Activated CD4-positive, alpha-beta memory T cell treated with anti-CD3 and anti-CD28 coated beads for 36 hours (primary cell): ENCODE data around the gene LSM12. TPM values are rescaled to one million over a fixed set of nuclear protein-coding genes. Genes with fewer than 3 reads are reported as not detected.
"Not testable (repeated sequence)": the region's sequence is repeated elsewhere in the genome, so short reads cannot be mapped to it uniquely, and the experiment has no call there.

Experiments
- CTCF ChIA-PET: fragments of 350-600 bp; sonication (Branson Sonifier 250); formaldehyde crosslinking; loops from one replicate; lab custom pipeline; 2021; ENCODE audit warnings: antibody characterized with exemption, inconsistent platforms; lab: Charles Lee
- POLR2A ChIA-PET: fragments of 350-600 bp; sonication (Branson Sonifier 250); formaldehyde crosslinking; loops from one replicate; lab custom pipeline; 2021; ENCODE audit warnings: antibody characterized with exemption; lab: Charles Lee
- DNase-seq: peaks from one replicate; pipeline ENCODE4 v3.0.0-alpha.2; 2020
- H3K27ac Mint-ChIP-seq: one replicate; pipeline ENCODE4 v1.8.0; 2021; ENCODE audit warnings: mixed read lengths
- H3K27me3 Mint-ChIP-seq: one replicate; pipeline ENCODE4 v1.8.0; 2021; ENCODE audit warnings: mixed read lengths
- H3K36me3 Mint-ChIP-seq: one replicate; pipeline ENCODE4 v1.8.0; 2021; ENCODE audit warnings: mixed read lengths
- H3K4me1 Mint-ChIP-seq: one replicate; pipeline ENCODE4 v1.8.0; 2021; ENCODE audit warnings: low read depth, mixed read lengths
- H3K4me3 Mint-ChIP-seq: one replicate; pipeline ENCODE4 v1.8.0; 2021; ENCODE audit warnings: mild to moderate bottlenecking, mixed read lengths
- H3K9me3 Mint-ChIP-seq: one replicate; pipeline ENCODE4 v1.8.0; 2021; ENCODE audit warnings: mixed read lengths
- intact Hi-C: fragments of 100-400 bp; cut with micrococcal nuclease; formaldehyde crosslinking; loops from one replicate; pipeline ENCODE4 v1.15.1; 2023
- total RNA-seq, 2 experiments: library from RNA; stranded (reverse); gene quantifications; one replicate each; pipeline ENCODE4 v1.2.3, GENCODE V29; 2021

Gene LSM12
- total RNA-seq, 2 experiments from 2014 or later = 76.8 to 81.8 TPM

- H3K4me1 Mint-ChIP-seq = peaks cover 15% of the 10 kb centered on the region
- intact Hi-C loops = no loop called here
- ChIA-PET CTCF (no interaction called here), POLR2A (no interaction called here)
- no peak overlapping the region for H3K27ac Mint-ChIP-seq
- H3K4me3 Mint-ChIP-seq = no peak overlapping the region
- H3K9me3 Mint-ChIP-seq = no peaks in the 10 kb centered on the region
- no peaks in the 10 kb centered on the region for H3K27me3 Mint-ChIP-seq
- no peaks in the 10 kb centered on the region for H3K36me3 Mint-ChIP-seq
- no peak for DNase-seq
Observed at GRCh38 chr17:44108440-44109311, 42.2 kb upstream of the LSM12 start.

- no peaks in the 10 kb centered on the region for H3K9me3 Mint-ChIP-seq
- no peak overlapping the region for H3K4me3 Mint-ChIP-seq
- DNase-seq = no peak
- H3K4me1 Mint-ChIP-seq = peaks cover 5% of the 10 kb centered on the region
- H3K36me3 Mint-ChIP-seq = no peaks in the 10 kb centered on the region
- no peak overlapping the region for H3K27ac Mint-ChIP-seq
- no peaks in the 10 kb centered on the region for H3K27me3 Mint-ChIP-seq
- CTCF ChIA-PET = interaction anchor here (1.3 kb wide), 1 partner anchor 9 kb away, joined by 5 read pairs; no protein-coding TSS in a partner anchor
- intact Hi-C loops = no loop called here
- POLR2A ChIA-PET = no interaction called here
Observed at GRCh38 chr17:44106801-44107200, 40.3 kb upstream of the LSM12 start.

- intact Hi-C loops = no loop called here
- no peaks in the 10 kb centered on the region for H3K27me3 Mint-ChIP-seq
- H3K4me3 Mint-ChIP-seq = no peak overlapping the region
- H3K4me1 Mint-ChIP-seq = no peaks in the 10 kb centered on the region
- H3K36me3 Mint-ChIP-seq = no peaks in the 10 kb centered on the region
- CTCF ChIA-PET = interaction anchor here (1.2 to 1.3 kb wide), 2 partner anchors 10 kb away, joined by 4 to 5 read pairs; no protein-coding TSS in a partner anchor
- H3K27ac Mint-ChIP-seq = no peak overlapping the region
- DNase-seq = no peak
- POLR2A ChIA-PET = no interaction called here
- H3K9me3 Mint-ChIP-seq = no peaks in the 10 kb centered on the region
Observed at GRCh38 chr17:44105941-44106340, 39.5 kb upstream of the LSM12 start.

GRCh38 chr17:44105483-44105882 lies 39.0 kb upstream of the LSM12 start:
- H3K9me3 Mint-ChIP-seq = no peaks in the 10 kb centered on the region
- intact Hi-C loops = no loop called here
- no peak overlapping the region for H3K27ac Mint-ChIP-seq
- H3K4me3 Mint-ChIP-seq = no peak overlapping the region
- CTCF ChIA-PET = interaction anchor here (1.2 kb wide), 1 partner anchor 10 kb away, joined by 4 read pairs; no protein-coding TSS in a partner anchor
- no peaks in the 10 kb centered on the region for H3K4me1 Mint-ChIP-seq
- no peaks in the 10 kb centered on the region for H3K36me3 Mint-ChIP-seq
- H3K27me3 Mint-ChIP-seq = no peaks in the 10 kb centered on the region
- DNase-seq = no peak
- POLR2A ChIA-PET = no interaction called here

GRCh38 chr17:44102849-44103622 lies 36.6 kb upstream of the LSM12 start:
- DNase-seq = no peak
- ChIA-PET POLR2A (no interaction called here), CTCF (interaction anchor here (0.8 to 1.2 kb wide), 2 partner anchors 21 to 159 kb away, joined by 3 read pairs; partner anchors contain the start of gene HDAC5)
- H3K36me3 Mint-ChIP-seq = no peaks in the 10 kb centered on the region
- H3K27ac Mint-ChIP-seq = no peak overlapping the region
- no peaks in the 10 kb centered on the region for H3K4me1 Mint-ChIP-seq
- intact Hi-C loops = no loop called here
- H3K27me3 Mint-ChIP-seq = no peaks in the 10 kb centered on the region
- H3K9me3 Mint-ChIP-seq = no peaks in the 10 kb centered on the region
- H3K4me3 Mint-ChIP-seq = no peak overlapping the region

- ChIA-PET POLR2A (interaction anchor here (0.6 kb wide), 1 partner anchor 87 kb away, joined by 5 read pairs; no protein-coding TSS in a partner anchor), CTCF (interaction anchor here (1.0 kb wide), 1 partner anchor 19 kb away, joined by 3 read pairs; no protein-coding TSS in a partner anchor)
- H3K36me3 Mint-ChIP-seq, DNase-seq, H3K27me3 Mint-ChIP-seq, H3K27ac Mint-ChIP-seq, H3K4me3 Mint-ChIP-seq, H3K4me1 Mint-ChIP-seq, H3K9me3 Mint-ChIP-seq, intact Hi-C loops: not testable (repeated sequence)
Observed at GRCh38 chr17:44101858-44102257, 35.4 kb upstream of the LSM12 start.

GRCh38 chr17:44097110-44097958 lies 30.9 kb upstream of the LSM12 start:
- intact Hi-C loops = no loop called here
- Mint-ChIP-seq H3K27me3 (no peaks in the 10 kb centered on the region), H3K4me1 (peaks cover 6% of the 10 kb centered on the region), H3K9me3 (no peaks in the 10 kb centered on the region), H3K4me3 (no peak overlapping the region), H3K27ac (no peak overlapping the region), H3K36me3 (no peaks in the 10 kb centered on the region)
- POLR2A ChIA-PET = no interaction called here
- CTCF ChIA-PET = interaction anchor here (0.9 kb wide), 1 partner anchor 13 kb away, joined by 3 read pairs; no protein-coding TSS in a partner anchor
- DNase-seq = no peak

- Mint-ChIP-seq H3K9me3 (no peaks in the 10 kb centered on the region), H3K4me1 (peaks cover 6% of the 10 kb centered on the region), H3K4me3 (no peak overlapping the region), H3K27ac (no peak overlapping the region), H3K27me3 (no peaks in the 10 kb centered on the region), H3K36me3 (no peaks in the 10 kb centered on the region)
- POLR2A ChIA-PET = no interaction called here
- CTCF ChIA-PET = interaction anchor here (0.9 kb wide), 1 partner anchor 11 kb away, joined by 3 read pairs; no protein-coding TSS in a partner anchor
- intact Hi-C loops = no loop called here
- no peak for DNase-seq
Observed at GRCh38 chr17:44095647-44096496, 29.4 kb upstream of the LSM12 start.

- ChIA-PET POLR2A (no interaction called here), CTCF (no interaction called here)
- Mint-ChIP-seq H3K27me3 (no peaks in the 10 kb centered on the region), H3K4me3 (no peak overlapping the region), H3K4me1 (peaks cover 6% of the 10 kb centered on the region), H3K36me3 (no peaks in the 10 kb centered on the region), H3K27ac (no peak overlapping the region), H3K9me3 (no peaks in the 10 kb centered on the region)
- intact Hi-C loops = no loop called here
- no peak for DNase-seq
Observed at GRCh38 chr17:44095388-44095646, 28.8 kb upstream of the LSM12 start.

- H3K4me3 Mint-ChIP-seq = no peak overlapping the region
- H3K4me1 Mint-ChIP-seq = peaks cover 6% of the 10 kb centered on the region
- ChIA-PET POLR2A (no interaction called here), CTCF (no interaction called here)
- H3K27me3 Mint-ChIP-seq = no peaks in the 10 kb centered on the region
- H3K27ac Mint-ChIP-seq = no peak overlapping the region
- H3K36me3 Mint-ChIP-seq = no peaks in the 10 kb centered on the region
- H3K9me3 Mint-ChIP-seq = no peaks in the 10 kb centered on the region
- intact Hi-C loops = no loop called here
- DNase-seq = no peak
Observed at GRCh38 chr17:44094701-44095387, 28.4 kb upstream of the LSM12 start.
